Ishikawa (cell line): ENCODE data around the gene NEGR1.

Experiments
- CEBPB ChIP-seq: IDR thresholded peaks from 2 replicates; pipeline ENCODE4 v1.6.1; 2012
- CREB1 ChIP-seq: IDR thresholded peaks from 2 replicates; pipeline ENCODE4 v1.6.1; 2012; ENCODE audit warnings: low read depth
- EGR1 ChIP-seq: IDR thresholded peaks from 2 replicates; pipeline ENCODE4 v1.6.1; 2012
- EP300 ChIP-seq: IDR thresholded peaks from 2 replicates; pipeline ENCODE4 v1.6.1; 2012; ENCODE audit warnings: borderline replicate concordance
- FOXM1 ChIP-seq: IDR thresholded peaks from 2 replicates; pipeline ENCODE4 v1.6.1; 2012; ENCODE audit warnings: low read depth, borderline replicate concordance
- MAX ChIP-seq: IDR thresholded peaks from 2 replicates; pipeline ENCODE4 v1.6.1; 2012
- NFIC ChIP-seq: IDR thresholded peaks from 2 replicates; pipeline ENCODE4 v1.6.1; 2012
- RAD21 ChIP-seq: IDR thresholded peaks from 2 replicates; pipeline ENCODE4 v1.6.1; 2012; ENCODE audit warnings: low read depth
- REST ChIP-seq: IDR thresholded peaks from 2 replicates; pipeline ENCODE4 v1.6.1; 2012; ENCODE audit warnings: low read depth, mild to moderate bottlenecking
- TAF1 ChIP-seq: IDR thresholded peaks from 2 replicates; pipeline ENCODE4 v1.6.1; 2012; ENCODE audit warnings: low read depth, mild to moderate bottlenecking
- TCF12 ChIP-seq: IDR thresholded peaks from 2 replicates; pipeline ENCODE4 v1.6.1; 2012; ENCODE audit warnings: low read depth
- TEAD4 ChIP-seq: IDR thresholded peaks from 2 replicates; pipeline ENCODE4 v1.6.1; 2012
- USF1 ChIP-seq: IDR thresholded peaks from 2 replicates; pipeline ENCODE4 v1.6.1; 2012
- YY1 ChIP-seq: IDR thresholded peaks from 2 replicates; pipeline ENCODE4 v1.6.1; 2012; ENCODE audit warnings: low read depth
- ZBTB7A ChIP-seq: IDR thresholded peaks from 2 replicates; pipeline ENCODE4 v1.6.1; 2012; ENCODE audit warnings: low read depth

The NEGR1 gene

GRCh38 chr1:71638081-71638766, 644.1 kb downstream of the NEGR1 start:
- TF ChIP-seq EGR1 (no peak), CREB1 (no peak), TCF12 (no peak), YY1 (no peak), ZBTB7A (no peak), NFIC (no peak), TEAD4 (no peak), FOXM1 (no peak), USF1 (no peak), EP300 (no peak), REST (no peak), RAD21 (no peak), MAX (no peak)

- TF ChIP-seq ZBTB7A: no peak
- no peak for TF ChIP-seq CREB1
- TF ChIP-seq TAF1: no peak
- no peak for TF ChIP-seq EGR1
Measured at GRCh38 chr1:71635568-71635967, 646.8 kb downstream of the NEGR1 start.

GRCh38 chr1:71634159-71634558, 648.2 kb downstream of the NEGR1 start:
- TF ChIP-seq FOXM1: no peak
- no peak for TF ChIP-seq YY1
- TF ChIP-seq TEAD4: no peak
- TF ChIP-seq EP300: no peak
- no peak for TF ChIP-seq USF1
- no peak for TF ChIP-seq ZBTB7A
- TF ChIP-seq NFIC: no peak
- no peak for TF ChIP-seq TCF12
- no peak for TF ChIP-seq TAF1
- TF ChIP-seq MAX: no peak
- no peak for TF ChIP-seq CEBPB

- no peak for TF ChIP-seq ZBTB7A
Measured at GRCh38 chr1:71630073-71630472, 652.3 kb downstream of the NEGR1 start.

- TF ChIP-seq CEBPB (no peak), EP300 (no peak), EGR1 (no peak), USF1 (no peak), FOXM1 (no peak), TEAD4 (no peak), TAF1 (no peak), YY1 (no peak), RAD21 (no peak), ZBTB7A (no peak), MAX (no peak), CREB1 (no peak), REST (no peak), NFIC (no peak), TCF12 (no peak)
Measured at GRCh38 chr1:71625004-71625403, 657.3 kb downstream of the NEGR1 start.
